Keratinocyte (primary cell): ENCODE data around the gene ROR1.

Source experiments
- CTCF ChIP-seq, 3 experiments: IDR thresholded peaks in 1 of 3; conservative IDR thresholded peaks in 1 of 3; optimal IDR thresholded peaks in 1 of 3; 2 replicates in 2 of 3; 3 replicates in 1 of 3; pipeline versions ENCODE3 to v1.5.1; 2011; ENCODE audit warnings: low read length in 3 of 3, mild to moderate bottlenecking in 3 of 3, moderate library complexity in 2 of 3, control low read depth in 1 of 3, inconsistent platforms in 1 of 3; ENCODE audit not compliant: insufficient read depth in 2 of 3; ENCODE audit errors: extremely low read depth in 1 of 3
- EZH2 ChIP-seq: IDR thresholded peaks from one replicate; pipeline ENCODE4 v1.6.1; 2012; ENCODE audit warnings: inconsistent platforms, mild to moderate bottlenecking, low read length, moderate library complexity

DNA sequence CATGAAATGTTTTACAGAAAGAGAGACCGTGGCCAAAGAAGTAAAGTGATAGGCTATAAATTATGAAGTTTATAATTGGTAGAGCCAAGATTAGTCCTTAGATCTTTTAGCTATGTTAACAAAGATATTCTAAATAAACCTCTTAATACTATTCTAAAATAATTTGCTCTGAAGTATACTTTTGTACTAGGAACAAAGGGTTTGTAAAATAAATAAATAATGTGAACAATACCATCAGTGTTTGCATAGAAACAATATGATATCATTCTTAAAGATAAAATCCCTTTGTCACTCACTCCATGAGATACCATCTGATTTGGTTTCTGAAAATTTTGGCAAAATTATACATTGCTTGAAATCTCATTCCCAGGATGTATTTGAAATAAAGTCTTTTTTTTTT lies 322.0 kb downstream of the ROR1 start:
- no peak for TF ChIP-seq CTCF (optimal IDR thresholded peaks at IDR 0.05 in 1 of 3, IDR thresholded peaks at IDR 0.05 in 1 of 3, conservative IDR thresholded peaks at IDR 0.05 in 1 of 3; ENCODE audit: extremely low read depth in 1 of 3, insufficient read depth in 2 of 3, low read length in 3 of 3)
- TF ChIP-seq EZH2: no peak
